ENCODE results near the gene OTC. TPM values are rescaled to one million over a fixed set of nuclear protein-coding genes. Genes with fewer than 3 reads are reported as not detected.

The OTC gene
- total RNA-seq, 4 donors from 2014 or later: 30.5 to 70.6 (median 46.5) TPM

GRCh38 chrX:38402118-38402517, 49.7 kb downstream of the OTC start:
- Histone ChIP-seq H3K27ac (no peak overlapping the region), H3K36me3 (no peaks in the 10 kb centered on the region), H3K27me3 (no peaks in the 10 kb centered on the region), H3K9me3 (no peaks in the 10 kb centered on the region), H3K4me1 (no peaks in the 10 kb centered on the region), H3K4me3 (no peak overlapping the region)
- DNase-seq: no peak
- no peak for TF ChIP-seq CTCF (IDR thresholded peaks at IDR 0.05)
- no peak for TF ChIP-seq POLR2A (IDR thresholded peaks at IDR 0.05)

- Histone ChIP-seq H3K36me3 (no peaks in the 10 kb centered on the region), H3K4me1 (no peaks in the 10 kb centered on the region), H3K27me3 (no peaks in the 10 kb centered on the region), H3K9me3 (no peaks in the 10 kb centered on the region), H3K4me3 (no peak overlapping the region), H3K27ac (no peak overlapping the region)
- TF ChIP-seq CTCF (IDR thresholded peaks at IDR 0.05) (no peak), POLR2A (IDR thresholded peaks at IDR 0.05) (no peak)
- no peak for DNase-seq
Observed at GRCh38 chrX:38403834-38404233, 51.4 kb downstream of the OTC start.

- H3K9me3 ChIP-seq: no peaks in the 10 kb centered on the region
- no peak overlapping the region for H3K27ac ChIP-seq
- TF ChIP-seq CTCF (IDR thresholded peaks at IDR 0.05) (no peak), POLR2A (IDR thresholded peaks at IDR 0.05) (no peak)
- no peaks in the 10 kb centered on the region for H3K27me3 ChIP-seq
- no peaks in the 10 kb centered on the region for H3K36me3 ChIP-seq
- no peak overlapping the region for H3K4me3 ChIP-seq
- DNase-seq: no peak
- H3K4me1 ChIP-seq: no peaks in the 10 kb centered on the region
Observed at GRCh38 chrX:38407126-38407525, 54.7 kb downstream of the OTC start.

- Histone ChIP-seq H3K36me3 (no peaks in the 10 kb centered on the region), H3K27me3 (no peaks in the 10 kb centered on the region), H3K27ac (no peak overlapping the region), H3K9me3 (no peaks in the 10 kb centered on the region), H3K4me3 (no peak overlapping the region), H3K4me1 (no peaks in the 10 kb centered on the region)
- TF ChIP-seq CTCF (IDR thresholded peaks at IDR 0.05): no peak
- DNase-seq: no peak
Observed at GRCh38 chrX:38409289-38409688, 56.9 kb downstream of the OTC start.

GRCh38 chrX:38426785-38427184, 74.4 kb downstream of the OTC start:
- DNase-seq: no peak
- no peaks in the 10 kb centered on the region for H3K4me1 ChIP-seq
- H3K36me3 ChIP-seq: no peaks in the 10 kb centered on the region
- H3K4me3 ChIP-seq: no peak overlapping the region
- H3K9me3 ChIP-seq: no peaks in the 10 kb centered on the region
- TF ChIP-seq POLR2A (IDR thresholded peaks at IDR 0.05) (no peak), CTCF (IDR thresholded peaks at IDR 0.05) (no peak)
- no peaks in the 10 kb centered on the region for H3K27me3 ChIP-seq
- no peak overlapping the region for H3K27ac ChIP-seq

GRCh38 chrX:38431525-38431924, 79.1 kb downstream of the OTC start:
- Histone ChIP-seq H3K27ac (no peak overlapping the region), H3K27me3 (no peaks in the 10 kb centered on the region), H3K4me1 (no peaks in the 10 kb centered on the region), H3K4me3 (no peak overlapping the region), H3K36me3 (no peaks in the 10 kb centered on the region), H3K9me3 (no peaks in the 10 kb centered on the region)
- TF ChIP-seq POLR2A (IDR thresholded peaks at IDR 0.05) (no peak), CTCF (IDR thresholded peaks at IDR 0.05) (no peak)
- DNase-seq: no peak

Measured in Peyer's patch (tissue), 4 donors.